HepG2 (cell line): ENCODE data around the gene PSMG4. TPM values are rescaled to one million over a fixed set of nuclear protein-coding genes. Genes with fewer than 3 reads are reported as not detected.
A peak's percentile ranks its signal among the peaks of the same experiment; 100 is the strongest.

Experiments used
- ATAC-seq: fragments of 200-7000 bp; cut with Tn5 transposase; 3 replicates; pipeline ENCODE4 v1.9.1; 2020; ENCODE audit warnings: mild to moderate bottlenecking, moderate library complexity
- BruUV-seq: library from RNA; stranded (reverse); fragments of 400-500 nt; replicated peaks from 2 replicates; lab custom pipeline; 2021; lab: Mats Ljungman, UMichigan
- CTCF ChIA-PET: fragments of 300-600 bp; formaldehyde crosslinking; extraction: SDS; loops from one replicate; lab custom pipeline; 2021; ENCODE audit warnings: low total read pairs, inconsistent platforms, low intra/inter-chr PET ratio; lab: Yijun Ruan, JAX
- POLR2A ChIA-PET: fragments of 350-600 bp; sonication (Branson Sonifier 250); formaldehyde crosslinking; loops from one replicate; lab custom pipeline; 2020; ENCODE audit warnings: antibody characterized with exemption, inconsistent platforms; lab: Yijun Ruan, JAX
- DNase-seq: peaks from one replicate; pipeline ENCODE4 v3.0.0-alpha.2; 2015; ENCODE audit warnings: low spot score
- FAIRE-seq: peaks from 3 replicates; lab custom pipeline; 2011; peaks lifted over from hg19 to GRCh38; lab: Jason Lieb, UNC
- H2AFZ ChIP-seq: one replicate; pipeline ENCODE4 v1.6.1; 2011; ENCODE audit warnings: low read length, inconsistent platforms
- H3K27ac ChIP-seq: fragments of 300-600 bp; 3 replicates; pipeline ENCODE4 v1.8.0; 2011; ENCODE audit warnings: mixed run types, mild to moderate bottlenecking, mixed read lengths, low read length, inconsistent platforms; ENCODE audit not compliant: insufficient read depth; ENCODE audit errors: extremely low read length
- H3K27me3 ChIP-seq, 2 experiments: fragments of 200-600 bp in 1 of 2; 2 replicates in 1 of 2; 3 replicates in 1 of 2; pipeline versions ENCODE4 v1.6.0 to v1.8.0; 2011; ENCODE audit warnings: low read length in 2 of 2, mild to moderate bottlenecking in 2 of 2, moderate library complexity in 2 of 2, inconsistent platforms in 1 of 2; ENCODE audit not compliant: insufficient read depth in 2 of 2, control insufficient read depth in 1 of 2
- H3K36me3 ChIP-seq, 2 experiments: fragments of 200-600 bp in 1 of 2; replicated peaks in 1 of 2; 2 replicates in 1 of 2; 3 replicates in 1 of 2; pipeline versions ENCODE4 v1.5.1 to v1.8.0; 2011; ENCODE audit warnings: low read length in 2 of 2, inconsistent platforms in 1 of 2; ENCODE audit not compliant: insufficient read depth in 2 of 2, control insufficient read depth in 1 of 2
- H3K4me1 ChIP-seq: 2 replicates; pipeline ENCODE4 v1.5.1; 2012; ENCODE audit warnings: low read length, inconsistent platforms; ENCODE audit not compliant: insufficient read depth
- H3K4me2 ChIP-seq: 2 replicates; pipeline ENCODE4 v1.6.0; 2011; ENCODE audit warnings: low read depth, low read length, inconsistent platforms
- H3K4me3 ChIP-seq, 3 experiments: fragments of 200-600 bp in 1 of 3; sonication (generic), shearing (Covaris generic) in 1 of 3; replicated peaks in 1 of 3; 2 replicates each; pipeline ENCODE4 v1.5.1; 2011 to 2016; ENCODE audit warnings: low read length in 3 of 3, inconsistent platforms in 2 of 3, low read depth in 2 of 3, mild to moderate bottlenecking in 2 of 3, control low read depth in 1 of 3, mixed read lengths in 1 of 3; ENCODE audit not compliant: insufficient read depth in 1 of 3
- H3K79me2 ChIP-seq: one replicate; pipeline ENCODE4 v1.6.1; 2011; ENCODE audit warnings: low read length, inconsistent platforms; ENCODE audit not compliant: insufficient read depth
- H3K9ac ChIP-seq: 2 replicates; pipeline ENCODE4 v1.6.0; 2011; ENCODE audit warnings: mild to moderate bottlenecking, low read depth, low read length, inconsistent platforms; ENCODE audit not compliant: insufficient read depth
- H3K9me3 ChIP-seq: 2 replicates; pipeline ENCODE4 v1.5.1; 2012; ENCODE audit warnings: mild to moderate bottlenecking, low read length
- H4K20me1 ChIP-seq: 2 replicates; pipeline ENCODE4 v1.6.0; 2011; ENCODE audit warnings: inconsistent platforms, mild to moderate bottlenecking, low read length, moderate library complexity; ENCODE audit not compliant: insufficient read depth
- AGO2 ChIP-seq: fragments of 200-400 bp; formaldehyde crosslinking; optimal IDR thresholded peaks from 2 replicates; pipeline ENCODE3; 2017; ENCODE audit warnings: mild to moderate bottlenecking, low read depth, low read length, moderate library complexity
- CEBPG ChIP-seq: IDR thresholded peaks from 2 replicates; pipeline ENCODE4 v1.6.1; 2016
- CHD4 ChIP-seq: fragments of 200-600 bp; sonication (generic); IDR thresholded peaks from 2 replicates; pipeline ENCODE4 v1.7.0; 2017; ENCODE audit warnings: mild to moderate bottlenecking, low read length, borderline replicate concordance
- FLYWCH1 ChIP-seq: sonication (generic); formaldehyde crosslinking; IDR thresholded peaks from 2 replicates; pipeline ENCODE4 v1.8.1; 2023; ENCODE audit warnings: mild to moderate bottlenecking, missing genetic modification reagents
- HOXA3 ChIP-seq: sonication (generic); formaldehyde crosslinking; IDR thresholded peaks from 2 replicates; pipeline ENCODE4 v1.5.0; 2020; ENCODE audit warnings: missing genetic modification reagents
- MBD4 ChIP-seq: IDR thresholded peaks from 2 replicates; pipeline ENCODE4 v1.6.1; 2012; ENCODE audit warnings: low read length, inconsistent platforms, borderline replicate concordance
- SMAD9 ChIP-seq: sonication (generic); formaldehyde crosslinking; IDR thresholded peaks from 2 replicates; pipeline ENCODE4 v1.5.1; 2020; ENCODE audit warnings: mild to moderate bottlenecking, missing genetic modification reagents
- SRSF1 ChIP-seq: fragments of 200-400 bp; formaldehyde crosslinking; optimal IDR thresholded peaks from 2 replicates; pipeline ENCODE3; 2017; ENCODE audit warnings: mild to moderate bottlenecking, low read depth, low read length, moderate library complexity
- ZNF296 ChIP-seq: sonication (generic); formaldehyde crosslinking; conservative IDR thresholded peaks from 2 replicates; pipeline ENCODE4 v1.5.0; 2020; ENCODE audit warnings: mild to moderate bottlenecking, missing genetic modification reagents
- ZNF768 ChIP-seq: sonication (generic); formaldehyde crosslinking; IDR thresholded peaks from 2 replicates; pipeline ENCODE4 v1.4.0; 2020; ENCODE audit warnings: missing genetic modification reagents
- WGBS: methylation state at CpG from one replicate; pipeline ENCODE4 v1.1.6; 2017; ENCODE audit warnings: low lambda C conversion rate; 5-methylcytosine and 5-hydroxymethylcytosine counted together
- in situ Hi-C: cut with HindIII; loops from 2 replicates; pipeline ENCODE4 v1.10.0; 2017; ENCODE audit warnings: low pct_unique_long_range_greater_than_20kb; ENCODE audit not compliant: extremely low pct_ligation_motif_present
- intact Hi-C: fragments of 100-400 bp; cut with micrococcal nuclease; formaldehyde crosslinking; loops from one replicate; pipeline ENCODE4 v1.10.0; 2022; ENCODE audit not compliant: unreplicated experiment
- polyA plus RNA-seq, 8 experiments: library from polyadenylated mRNA; depleted of rRNA in 3 of 8; stranded (reverse) in 7 of 8; unstranded in 1 of 8; fragments of >200 nt; fragmentation: Illumina TruSeq in 4 of 8; extraction: Trizol in 4 of 8; gene quantifications; 2 replicates each; pipeline versions ENCODE4 v1.2.1 to v1.2.3, GENCODE V29; 2011 to 2016; ENCODE audit warnings: low read depth in 4 of 8, missing spikeins in 1 of 8, mixed read lengths in 1 of 8; ENCODE audit not compliant: insufficient read depth in 1 of 8
- total RNA-seq, 5 experiments: library from RNA; depleted of rRNA; stranded (reverse); fragments of >200 nt; fragmentation: Illumina TruSeq; extraction: Trizol; gene quantifications; 2 replicates each; pipeline ENCODE4 v1.2.3, GENCODE V29; 2016; ENCODE audit warnings: low read depth in 1 of 5
- TF ChIP-seq, protein P1 (sequence below): sonication (generic); formaldehyde crosslinking; IDR thresholded peaks from 2 replicates; pipeline ENCODE4 v1.8.1; 2023; ENCODE audit warnings: mild to moderate bottlenecking, missing genetic modification reagents, borderline replicate concordance
- TF ChIP-seq, protein P2 (sequence below): sonication (generic); formaldehyde crosslinking; conservative IDR thresholded peaks from 2 replicates; pipeline ENCODE4 v1.8.0; 2022; ENCODE audit warnings: mild to moderate bottlenecking, moderate library complexity, missing genetic modification reagents
- TF ChIP-seq, protein P3 (sequence below): sonication (generic); formaldehyde crosslinking; IDR thresholded peaks from 2 replicates; pipeline ENCODE4 v1.4.0; 2020; ENCODE audit warnings: missing genetic modification reagents
- TF ChIP-seq, protein P4 (sequence below): sonication (generic); formaldehyde crosslinking; IDR thresholded peaks from 2 replicates; pipeline ENCODE4 v1.5.1; 2020; ENCODE audit warnings: mild to moderate bottlenecking, missing genetic modification reagents, moderate library complexity

Gene PSMG4
- total and polyA plus RNA-seq, 2 of the 13 experiments (the other 11 are each of a cell fraction or from before 2014, with no cell fraction given) = 28.5 to 32.8 TPM

DNA sequence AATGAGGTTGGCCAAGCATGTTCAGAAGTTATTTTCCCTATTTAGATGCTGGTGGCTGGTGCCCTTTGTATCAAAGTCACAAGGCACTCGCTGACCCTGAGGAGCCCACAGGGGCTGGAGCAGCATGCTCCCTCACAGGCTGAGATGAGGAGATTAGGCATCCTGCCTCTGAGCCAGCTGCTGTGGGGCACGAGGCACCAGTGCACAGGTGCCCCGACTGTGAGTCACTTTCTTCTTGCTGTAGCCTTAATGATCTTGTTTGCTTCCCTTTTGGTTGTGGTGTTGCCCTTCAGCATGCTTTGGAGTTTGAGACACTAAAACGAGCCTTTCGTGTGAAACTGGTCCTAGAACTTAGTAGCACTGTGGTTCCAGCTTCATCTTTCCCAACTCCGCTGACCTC is 4.3 kb downstream of the PSMG4 start (continued):
- TF ChIP-seq CEBPG (CRISPR knock-in tag) = no peak
- no peak for TF ChIP-seq HOXA3 (CRISPR knock-in tag)
- TF ChIP-seq, protein P1, sequence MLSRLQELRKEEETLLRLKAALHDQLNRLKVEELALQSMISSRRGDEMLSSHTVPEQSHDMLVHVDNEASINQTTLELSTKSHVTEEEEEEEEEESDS (CRISPR knock-in tag) = no peak
- TF ChIP-seq, all 625 proteins: peak for 0

DNA sequence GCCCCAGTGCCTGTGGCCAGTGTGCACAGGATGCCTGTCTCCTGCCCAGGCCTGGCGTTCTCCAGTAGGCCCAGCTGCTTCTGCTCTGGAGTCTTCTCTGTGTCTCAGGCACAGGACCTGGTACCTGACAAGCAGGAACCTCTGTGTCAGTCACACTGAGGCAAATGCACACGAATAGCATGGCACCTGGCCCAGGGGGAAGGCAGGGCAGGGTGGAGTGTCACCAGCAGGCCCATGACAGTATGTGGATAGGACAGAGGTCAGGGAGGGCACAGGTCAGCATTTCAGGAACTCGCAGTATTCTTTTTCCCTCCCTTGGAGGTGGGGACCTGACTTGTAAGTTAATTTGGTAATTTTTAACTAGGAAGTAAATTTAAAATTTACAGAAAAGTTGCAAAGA is 5.6 kb downstream of the PSMG4 start:
- Histone ChIP-seq H3K36me3 (peaks cover 15 to 40% of the 10 kb centered on the region in 2 experiments), H3K27ac (no peak overlapping the region), H2AFZ (no peak overlapping the region), H4K20me1 (peaks cover 21% of the 10 kb centered on the region), H3K9me3 (no peaks in the 10 kb centered on the region), H3K9ac (no peak overlapping the region), H3K79me2 (peaks cover 48% of the 10 kb centered on the region), H3K27me3 (no peaks in the 10 kb centered on the region), H3K4me3 (no peak overlapping the region), H3K4me2 (no peak overlapping the region), H3K4me1 (peaks cover 35% of the 10 kb centered on the region)
- in situ Hi-C loops (no loop called here), intact Hi-C loops (no loop called here)
- POLR2A ChIA-PET = no interaction called here
- CTCF ChIA-PET = no interaction called here
- DNase-seq (no peak), FAIRE-seq (no peak), ATAC-seq (no peak)
- no TSS peak for BruUV-seq
- 93% methylated on average over 3 of the region's 3 CpGs for WGBS
- no peak for TF ChIP-seq FLYWCH1
- TF ChIP-seq AGO2 = peak; percentile 58
- TF ChIP-seq ZNF296 (CRISPR knock-in tag) = no peak
- no peak for TF ChIP-seq CHD4
- TF ChIP-seq, protein P2, sequence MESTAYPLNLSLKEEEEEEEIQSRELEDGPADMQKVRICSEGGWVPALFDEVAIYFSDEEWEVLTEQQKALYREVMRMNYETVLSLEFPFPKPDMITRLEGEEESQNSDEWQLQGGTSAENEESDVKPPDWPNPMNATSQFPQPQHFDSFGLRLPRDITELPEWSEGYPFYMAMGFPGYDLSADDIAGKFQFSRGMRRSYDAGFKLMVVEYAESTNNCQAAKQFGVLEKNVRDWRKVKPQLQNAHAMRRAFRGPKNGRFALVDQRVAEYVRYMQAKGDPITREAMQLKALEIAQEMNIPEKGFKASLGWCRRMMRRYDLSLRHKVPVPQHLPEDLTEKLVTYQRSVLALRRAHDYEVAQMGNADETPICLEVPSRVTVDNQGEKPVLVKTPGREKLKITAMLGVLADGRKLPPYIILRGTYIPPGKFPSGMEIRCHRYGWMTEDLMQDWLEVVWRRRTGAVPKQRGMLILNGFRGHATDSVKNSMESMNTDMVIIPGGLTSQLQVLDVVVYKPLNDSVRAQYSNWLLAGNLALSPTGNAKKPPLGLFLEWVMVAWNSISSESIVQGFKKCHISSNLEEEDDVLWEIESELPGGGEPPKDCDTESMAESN (CRISPR knock-in tag) = no peak
- no peak for TF ChIP-seq SMAD9 (CRISPR knock-in tag)
- peak; percentile 14; the same call in 1 of the 2 replicates for TF ChIP-seq ZNF768 (CRISPR knock-in tag)
- TF ChIP-seq, protein P3, sequence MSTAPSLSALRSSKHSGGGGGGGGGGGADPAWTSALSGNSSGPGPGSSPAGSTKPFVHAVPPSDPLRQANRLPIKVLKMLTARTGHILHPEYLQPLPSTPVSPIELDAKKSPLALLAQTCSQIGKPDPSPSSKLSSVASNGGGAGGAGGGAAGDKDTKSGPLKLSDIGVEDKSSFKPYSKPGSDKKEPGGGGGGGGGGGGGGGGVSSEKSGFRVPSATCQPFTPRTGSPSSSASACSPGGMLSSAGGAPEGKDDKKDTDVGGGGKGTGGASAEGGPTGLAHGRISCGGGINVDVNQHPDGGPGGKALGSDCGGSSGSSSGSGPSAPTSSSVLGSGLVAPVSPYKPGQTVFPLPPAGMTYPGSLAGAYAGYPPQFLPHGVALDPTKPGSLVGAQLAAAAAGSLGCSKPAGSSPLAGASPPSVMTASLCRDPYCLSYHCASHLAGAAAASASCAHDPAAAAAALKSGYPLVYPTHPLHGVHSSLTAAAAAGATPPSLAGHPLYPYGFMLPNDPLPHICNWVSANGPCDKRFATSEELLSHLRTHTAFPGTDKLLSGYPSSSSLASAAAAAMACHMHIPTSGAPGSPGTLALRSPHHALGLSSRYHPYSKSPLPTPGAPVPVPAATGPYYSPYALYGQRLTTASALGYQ (CRISPR knock-in tag) = no peak
- TF ChIP-seq MBD4 = no peak
- TF ChIP-seq, protein P4, sequence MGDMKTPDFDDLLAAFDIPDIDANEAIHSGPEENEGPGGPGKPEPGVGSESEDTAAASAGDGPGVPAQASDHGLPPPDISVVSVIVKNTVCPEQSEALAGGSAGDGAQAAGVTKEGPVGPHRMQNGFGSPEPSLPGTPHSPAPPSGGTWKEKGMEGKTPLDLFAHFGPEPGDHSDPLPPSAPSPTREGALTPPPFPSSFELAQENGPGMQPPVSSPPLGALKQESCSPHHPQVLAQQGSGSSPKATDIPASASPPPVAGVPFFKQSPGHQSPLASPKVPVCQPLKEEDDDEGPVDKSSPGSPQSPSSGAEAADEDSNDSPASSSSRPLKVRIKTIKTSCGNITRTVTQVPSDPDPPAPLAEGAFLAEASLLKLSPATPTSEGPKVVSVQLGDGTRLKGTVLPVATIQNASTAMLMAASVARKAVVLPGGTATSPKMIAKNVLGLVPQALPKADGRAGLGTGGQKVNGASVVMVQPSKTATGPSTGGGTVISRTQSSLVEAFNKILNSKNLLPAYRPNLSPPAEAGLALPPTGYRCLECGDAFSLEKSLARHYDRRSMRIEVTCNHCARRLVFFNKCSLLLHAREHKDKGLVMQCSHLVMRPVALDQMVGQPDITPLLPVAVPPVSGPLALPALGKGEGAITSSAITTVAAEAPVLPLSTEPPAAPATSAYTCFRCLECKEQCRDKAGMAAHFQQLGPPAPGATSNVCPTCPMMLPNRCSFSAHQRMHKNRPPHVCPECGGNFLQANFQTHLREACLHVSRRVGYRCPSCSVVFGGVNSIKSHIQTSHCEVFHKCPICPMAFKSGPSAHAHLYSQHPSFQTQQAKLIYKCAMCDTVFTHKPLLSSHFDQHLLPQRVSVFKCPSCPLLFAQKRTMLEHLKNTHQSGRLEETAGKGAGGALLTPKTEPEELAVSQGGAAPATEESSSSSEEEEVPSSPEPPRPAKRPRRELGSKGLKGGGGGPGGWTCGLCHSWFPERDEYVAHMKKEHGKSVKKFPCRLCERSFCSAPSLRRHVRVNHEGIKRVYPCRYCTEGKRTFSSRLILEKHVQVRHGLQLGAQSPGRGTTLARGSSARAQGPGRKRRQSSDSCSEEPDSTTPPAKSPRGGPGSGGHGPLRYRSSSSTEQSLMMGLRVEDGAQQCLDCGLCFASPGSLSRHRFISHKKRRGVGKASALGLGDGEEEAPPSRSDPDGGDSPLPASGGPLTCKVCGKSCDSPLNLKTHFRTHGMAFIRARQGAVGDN (CRISPR knock-in tag) = peak; percentile 24
- peak; percentile 33 for TF ChIP-seq SRSF1
